ENCODE data around the gene PLSCR3. TPM values are rescaled to one million over a fixed set of nuclear protein-coding genes. Genes with fewer than 3 reads are reported as not detected.
A peak's percentile ranks its signal among the peaks of the same experiment; 100 is the strongest.

Gene PLSCR3
- total and polyA plus RNA-seq, 2 experiments from 2014 or later = 25.9 to 40.3 TPM

GRCh38 chr17:7384489-7385081 is 9.7 kb downstream of the PLSCR3 start:
- peaks cover 45% of the 10 kb centered on the region for H3K27me3 ChIP-seq
- H3K36me3 ChIP-seq = no peaks in the 10 kb centered on the region
- H3K27ac ChIP-seq = no peak overlapping the region
- DNase-seq (ENCODE audit: low read depth in 1 of 2, low spot score in 1 of 2) = no peak
- H3K4me3 ChIP-seq = peak overlapping the region; percentile 15
- TF ChIP-seq, protein P1, sequence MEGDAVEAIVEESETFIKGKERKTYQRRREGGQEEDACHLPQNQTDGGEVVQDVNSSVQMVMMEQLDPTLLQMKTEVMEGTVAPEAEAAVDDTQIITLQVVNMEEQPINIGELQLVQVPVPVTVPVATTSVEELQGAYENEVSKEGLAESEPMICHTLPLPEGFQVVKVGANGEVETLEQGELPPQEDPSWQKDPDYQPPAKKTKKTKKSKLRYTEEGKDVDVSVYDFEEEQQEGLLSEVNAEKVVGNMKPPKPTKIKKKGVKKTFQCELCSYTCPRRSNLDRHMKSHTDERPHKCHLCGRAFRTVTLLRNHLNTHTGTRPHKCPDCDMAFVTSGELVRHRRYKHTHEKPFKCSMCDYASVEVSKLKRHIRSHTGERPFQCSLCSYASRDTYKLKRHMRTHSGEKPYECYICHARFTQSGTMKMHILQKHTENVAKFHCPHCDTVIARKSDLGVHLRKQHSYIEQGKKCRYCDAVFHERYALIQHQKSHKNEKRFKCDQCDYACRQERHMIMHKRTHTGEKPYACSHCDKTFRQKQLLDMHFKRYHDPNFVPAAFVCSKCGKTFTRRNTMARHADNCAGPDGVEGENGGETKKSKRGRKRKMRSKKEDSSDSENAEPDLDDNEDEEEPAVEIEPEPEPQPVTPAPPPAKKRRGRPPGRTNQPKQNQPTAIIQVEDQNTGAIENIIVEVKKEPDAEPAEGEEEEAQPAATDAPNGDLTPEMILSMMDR (IDR thresholded peaks at IDR 0.05; ENCODE audit: low read depth, low read length) = no peak
- no peaks in the 10 kb centered on the region for H3K4me1 ChIP-seq (ENCODE audit: low read depth)
- H3K9me3 ChIP-seq (ENCODE audit: low read depth) = no peaks in the 10 kb centered on the region

- Histone ChIP-seq H3K27ac (no peak overlapping the region), H3K4me1 (ENCODE audit: low read depth) (no peaks in the 10 kb centered on the region), H3K9me3 (ENCODE audit: low read depth) (no peaks in the 10 kb centered on the region), H3K4me3 (peak overlapping the region; percentile 15), H3K36me3 (no peaks in the 10 kb centered on the region), H3K27me3 (peaks cover 45% of the 10 kb centered on the region)
- DNase-seq (ENCODE audit: low read depth in 1 of 2, low spot score in 1 of 2) = peak; percentile 38 to 72
- TF ChIP-seq, protein P1 (IDR thresholded peaks at IDR 0.05; ENCODE audit: low read depth, low read length) = no peak
These were observed 10.4 kb downstream of the PLSCR3 start for GRCh38 chr17:7383742-7384488.

- no peak for DNase-seq (ENCODE audit: low read depth in 1 of 2, low spot score in 1 of 2)
- no peaks in the 10 kb centered on the region for H3K9me3 ChIP-seq (ENCODE audit: low read depth)
- TF ChIP-seq, protein P1 (IDR thresholded peaks at IDR 0.05; ENCODE audit: low read depth, low read length) = no peak
- peaks cover 45% of the 10 kb centered on the region for H3K27me3 ChIP-seq
- H3K4me3 ChIP-seq = no peak overlapping the region
- H3K27ac ChIP-seq = no peak overlapping the region
- H3K36me3 ChIP-seq = no peaks in the 10 kb centered on the region
- no peaks in the 10 kb centered on the region for H3K4me1 ChIP-seq (ENCODE audit: low read depth)
These were observed 11.0 kb downstream of the PLSCR3 start for GRCh38 chr17:7383371-7383741.

DNA sequence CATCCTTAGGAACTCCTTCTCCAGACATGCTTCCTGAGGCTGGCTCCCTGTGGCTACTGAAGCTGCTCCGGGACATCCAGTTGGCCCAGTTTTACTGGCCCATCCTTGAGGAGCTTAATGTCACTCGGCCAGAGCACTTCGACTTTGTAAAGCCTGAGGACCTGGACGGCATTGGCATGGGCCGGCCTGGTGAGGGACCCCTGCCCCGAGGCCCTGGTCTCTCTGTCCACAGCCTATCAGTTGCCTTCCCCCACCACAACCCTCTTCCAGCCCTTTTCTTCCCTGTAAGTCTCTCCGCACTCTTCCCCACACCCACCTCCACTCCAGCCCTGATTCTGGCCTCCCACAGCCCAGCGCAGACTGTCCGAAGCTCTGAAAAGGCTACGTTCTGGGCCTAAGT is 11.4 kb downstream of the PLSCR3 start:
- TF ChIP-seq, protein P1 (IDR thresholded peaks at IDR 0.05; ENCODE audit: low read depth, low read length) = no peak
- DNase-seq (ENCODE audit: low read depth in 1 of 2, low spot score in 1 of 2) = no peak
- peaks cover 45% of the 10 kb centered on the region for H3K27me3 ChIP-seq

GRCh38 chr17:7380855-7381683 is 13.3 kb downstream of the PLSCR3 start, which contains the start of gene TNK1:
Gene TNK1 (plus strand): TSS chr17:7381089. CDS start chr17:7382927, 1,838 bp downstream.
- Histone ChIP-seq H3K9me3 (ENCODE audit: low read depth) (no peaks in the 10 kb centered on the region), H3K4me3 (peak within 1 kb of the TSS; percentile 14), H3K4me1 (ENCODE audit: low read depth) (no peaks in the 10 kb centered on the region), H3K27ac (no peak within 1 kb of the TSS), H3K27me3 (peaks cover 45% of the 10 kb centered on the region), H3K36me3 (no peaks in the 10 kb centered on the region)
- peak in 1 of 2 donors; percentile 36 for DNase-seq (ENCODE audit: low read depth in 1 of 2, low spot score in 1 of 2)
- TF ChIP-seq, protein P1 (IDR thresholded peaks at IDR 0.05; ENCODE audit: low read depth, low read length) = no peak

More for the DNA sequence above, 11.4 kb downstream of the PLSCR3 start:
- no peak overlapping the region for H3K27ac ChIP-seq
- no peaks in the 10 kb centered on the region for H3K4me1 ChIP-seq (ENCODE audit: low read depth)
- no peak overlapping the region for H3K4me3 ChIP-seq
- no peaks in the 10 kb centered on the region for H3K36me3 ChIP-seq
- no peaks in the 10 kb centered on the region for H3K9me3 ChIP-seq (ENCODE audit: low read depth)
